ENCODE results near the gene KCNJ6.

DNA sequence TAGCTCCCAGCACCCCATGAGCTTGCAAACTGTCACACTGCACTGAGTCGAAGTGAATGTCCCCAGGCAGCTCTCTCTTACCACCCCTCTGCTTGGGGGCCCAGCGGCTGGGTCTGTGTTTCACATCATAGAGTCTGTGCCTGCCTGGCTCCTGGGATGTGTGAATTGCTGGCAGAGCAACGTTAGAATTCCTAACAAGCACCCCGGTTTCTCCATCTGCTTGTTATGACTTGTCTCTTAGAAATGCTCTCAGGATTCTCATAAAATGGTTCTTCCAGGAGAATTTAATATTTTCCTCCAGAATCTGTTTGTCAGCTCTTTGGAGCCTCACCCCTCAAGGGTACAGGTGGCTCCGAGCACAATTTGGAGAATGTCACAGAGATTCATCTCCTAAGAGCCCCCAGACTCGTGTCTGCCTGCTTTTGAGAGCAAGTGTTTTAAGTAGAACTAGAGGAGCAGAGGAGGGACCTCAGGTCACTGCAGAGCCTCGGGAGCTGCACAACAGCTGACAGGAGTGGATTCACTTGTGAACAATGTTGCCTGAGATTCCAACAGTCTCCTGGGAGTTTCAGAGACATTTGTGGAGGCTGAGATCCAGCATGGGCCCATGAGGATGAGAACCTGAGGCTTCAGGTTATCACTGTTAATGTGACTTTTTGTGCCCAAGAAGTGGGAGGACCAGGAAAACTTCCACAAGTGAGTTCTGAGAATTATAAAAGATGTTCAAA lies 131.5 kb downstream of the KCNJ6 start:
- TF ChIP-seq, protein P1, sequence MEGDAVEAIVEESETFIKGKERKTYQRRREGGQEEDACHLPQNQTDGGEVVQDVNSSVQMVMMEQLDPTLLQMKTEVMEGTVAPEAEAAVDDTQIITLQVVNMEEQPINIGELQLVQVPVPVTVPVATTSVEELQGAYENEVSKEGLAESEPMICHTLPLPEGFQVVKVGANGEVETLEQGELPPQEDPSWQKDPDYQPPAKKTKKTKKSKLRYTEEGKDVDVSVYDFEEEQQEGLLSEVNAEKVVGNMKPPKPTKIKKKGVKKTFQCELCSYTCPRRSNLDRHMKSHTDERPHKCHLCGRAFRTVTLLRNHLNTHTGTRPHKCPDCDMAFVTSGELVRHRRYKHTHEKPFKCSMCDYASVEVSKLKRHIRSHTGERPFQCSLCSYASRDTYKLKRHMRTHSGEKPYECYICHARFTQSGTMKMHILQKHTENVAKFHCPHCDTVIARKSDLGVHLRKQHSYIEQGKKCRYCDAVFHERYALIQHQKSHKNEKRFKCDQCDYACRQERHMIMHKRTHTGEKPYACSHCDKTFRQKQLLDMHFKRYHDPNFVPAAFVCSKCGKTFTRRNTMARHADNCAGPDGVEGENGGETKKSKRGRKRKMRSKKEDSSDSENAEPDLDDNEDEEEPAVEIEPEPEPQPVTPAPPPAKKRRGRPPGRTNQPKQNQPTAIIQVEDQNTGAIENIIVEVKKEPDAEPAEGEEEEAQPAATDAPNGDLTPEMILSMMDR (IDR thresholded peaks at IDR 0.05; ENCODE audit: low read length): no peak
- TF ChIP-seq EZH2 (IDR thresholded peaks at IDR 0.05; ENCODE audit: borderline replicate concordance, low read length): no peak
